A549 treated with dexamethasone at 1 μM for 4 hours (cell line): ENCODE measurements around the gene CTDSP2. TPM values are rescaled to one million over a fixed set of nuclear protein-coding genes. Genes with fewer than 3 reads are reported as not detected.

Experiments
- total RNA-seq: library from RNA; stranded (reverse); fragments of 200-300 nt; extraction: Qiagen RNA extraction; gene quantifications from 5 replicates; pipeline ENCODE4 v1.2.3, GENCODE V29; 2022

Gene CTDSP2
- 38.0 to 53.6 TPM (median 49.0 TPM) in 5 replicates for total RNA-seq

GRCh38 chr12:57846577-57847319, at the start of gene CTDSP2:
CTDSP2 (minus strand) TSS chr12:57846729; CDS start chr12:57846435, 294 bp downstream.

GRCh38 chr12:57782608-57783465, 63.7 kb downstream of the CTDSP2 start, which contains the start of gene TSFM:
TSFM (plus strand) TSS chr12:57782787; CDS start chr12:57782802, 15 bp downstream.

DNA sequence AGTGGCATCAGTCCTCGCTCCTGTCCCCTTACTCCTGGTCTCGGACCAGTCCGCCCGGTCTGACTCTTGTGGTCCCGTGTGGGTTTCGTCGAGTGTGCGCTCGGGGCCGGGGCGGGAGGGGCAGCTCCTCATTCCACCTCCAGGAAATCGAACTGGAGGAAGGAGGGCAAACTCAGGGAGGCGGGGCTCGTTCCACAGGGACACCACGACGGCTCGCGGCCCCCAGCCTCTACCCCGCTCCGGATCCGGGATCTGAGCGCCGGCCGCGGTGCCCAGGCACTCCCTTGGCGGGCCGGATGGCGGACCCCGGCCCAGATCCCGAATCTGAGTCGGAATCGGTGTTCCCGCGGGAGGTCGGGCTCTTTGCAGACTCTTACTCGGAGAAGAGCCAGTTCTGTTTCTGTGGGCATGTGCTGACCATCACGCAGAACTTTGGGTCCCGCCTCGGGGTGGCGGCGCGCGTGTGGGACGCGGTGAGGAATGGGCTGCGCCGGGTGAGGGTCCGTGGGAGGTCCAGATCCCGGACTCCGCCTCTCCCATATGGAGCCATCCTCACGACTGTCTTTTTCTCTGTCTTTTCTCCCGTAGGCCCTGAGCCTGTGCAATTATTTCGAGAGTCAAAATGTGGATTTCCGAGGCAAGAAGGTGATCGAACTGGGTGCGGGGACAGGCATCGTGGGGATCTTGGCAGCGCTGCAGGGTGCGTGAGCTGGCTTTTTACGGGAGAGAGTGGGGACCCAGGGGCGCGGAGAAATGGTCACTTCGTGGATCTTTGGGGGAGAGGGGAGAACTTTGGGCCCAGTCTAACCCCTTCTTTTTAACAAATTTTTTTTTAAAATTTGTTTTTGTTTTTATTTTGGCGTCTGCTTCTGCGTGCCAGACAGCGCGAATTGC, 73.9 kb downstream of the CTDSP2 start, which contains the start of gene EEF1AKMT3:
TSS of gene EEF1AKMT3 (plus strand) at position 186 of the 894 bp plus-strand sequence. CDS start at position 297, 111 bp downstream.

GRCh38 chr12:57771873-57772428, 74.6 kb downstream of the CTDSP2 start, which contains the start of gene METTL1:
METTL1 (minus strand) TSS chr12:57772105; CDS start chr12:57772083, 22 bp downstream.

Other genes with a start within 250 kb of the CTDSP2 start
- gene DTX3, start 241.9 kb downstream of the CTDSP2 start, total RNA-seq = 13.3 to 18.8 TPM (median 15.9 TPM) in 5 replicates
- gene ARHGEF25, start 235.3 kb downstream of the CTDSP2 start, total RNA-seq = 4.0 to 6.5 TPM (median 5.0 TPM) in 5 replicates
- 26.3 to 45.0 TPM (median 42.0 TPM) in 5 replicates for gene B4GALNT1, start 213.5 kb downstream of the CTDSP2 start, total RNA-seq
- 114 to 122 TPM (median 117 TPM) in 5 replicates for gene OS9, start 152.6 kb downstream of the CTDSP2 start, total RNA-seq
- gene AGAP2, start 108.0 kb downstream of the CTDSP2 start, total RNA-seq = 0.11 to 0.19 TPM (median 0.14 TPM) in 5 replicates
- gene TSPAN31, start 101.7 kb downstream of the CTDSP2 start, total RNA-seq = 16.3 to 18.5 TPM (median 17.8 TPM) in 5 replicates
- gene CDK4, start 94.4 kb downstream of the CTDSP2 start, total RNA-seq = 209 to 255 TPM (median 221 TPM) in 5 replicates
- gene MARCHF9, start 91.6 kb downstream of the CTDSP2 start, total RNA-seq = 4.8 to 8.4 TPM (median 7.3 TPM) in 5 replicates
- 1.2 to 2.9 TPM (median 2.2 TPM) in 5 replicates for gene CYP27B1, start 79.7 kb downstream of the CTDSP2 start, total RNA-seq
- gene METTL1, start 74.6 kb downstream of the CTDSP2 start, total RNA-seq = 45.8 to 54.8 TPM (median 50.4 TPM) in 5 replicates
- 4.7 to 6.4 TPM (median 5.5 TPM) in 5 replicates for gene EEF1AKMT3, start 74.1 kb downstream of the CTDSP2 start, total RNA-seq
- 65.3 to 75.7 TPM (median 69.1 TPM) in 5 replicates for gene TSFM, start 63.9 kb downstream of the CTDSP2 start, total RNA-seq
- gene AVIL, start 28.0 kb downstream of the CTDSP2 start, total RNA-seq = 0.29 to 0.83 TPM (median 0.43 TPM) in 5 replicates
- gene ATP23, start 94.8 kb upstream of the CTDSP2 start, total RNA-seq = 4.6 to 6.1 TPM (median 4.7 TPM) in 5 replicates